Breast epithelium (tissue), 3 donors: ENCODE results near the gene SUMO4.

Experiments
- POLR2A ChIP-seq: fragments of 450-650 bp; IDR thresholded peaks from one replicate; pipeline ENCODE4 v1.6.1; 2016; ENCODE audit warnings: antibody characterized with exemption, mild to moderate bottlenecking, moderate library complexity
- POLR2AphosphoS5 ChIP-seq, 3 donors: sonication (generic); formaldehyde crosslinking; IDR thresholded peaks; one replicate each; pipeline ENCODE4 v1.6.1; 2017; ENCODE audit warnings: antibody characterized with exemption in 3 of 3
- TF ChIP-seq, protein P1 (sequence below), 3 donors: fragments of 450-650 bp; IDR thresholded peaks; one replicate each; pipeline ENCODE4 v1.5.1; 2016 to 2017; ENCODE audit warnings: antibody characterized with exemption in 3 of 3, mild to moderate bottlenecking in 3 of 3, moderate library complexity in 3 of 3

DNA sequence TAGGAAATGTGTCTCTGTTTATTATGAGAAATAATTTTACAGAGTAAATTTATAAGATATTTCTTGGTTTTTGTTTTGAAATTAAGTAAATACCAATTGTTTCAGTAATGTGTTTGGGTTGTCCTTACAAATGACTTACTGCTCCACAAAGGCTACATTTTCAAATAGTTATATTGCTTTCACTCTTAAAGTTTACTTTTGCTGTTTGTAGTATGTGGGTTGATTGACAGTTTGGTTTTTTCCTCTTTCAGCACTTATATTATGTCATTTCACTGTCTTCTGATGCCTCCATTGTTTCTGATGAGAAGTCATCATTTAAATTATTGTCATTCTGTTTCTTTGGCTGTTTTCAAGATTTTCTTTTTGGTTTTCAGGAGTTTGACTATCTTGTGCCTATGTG is 34.9 kb upstream of the SUMO4 start:
- TF ChIP-seq, protein P1, sequence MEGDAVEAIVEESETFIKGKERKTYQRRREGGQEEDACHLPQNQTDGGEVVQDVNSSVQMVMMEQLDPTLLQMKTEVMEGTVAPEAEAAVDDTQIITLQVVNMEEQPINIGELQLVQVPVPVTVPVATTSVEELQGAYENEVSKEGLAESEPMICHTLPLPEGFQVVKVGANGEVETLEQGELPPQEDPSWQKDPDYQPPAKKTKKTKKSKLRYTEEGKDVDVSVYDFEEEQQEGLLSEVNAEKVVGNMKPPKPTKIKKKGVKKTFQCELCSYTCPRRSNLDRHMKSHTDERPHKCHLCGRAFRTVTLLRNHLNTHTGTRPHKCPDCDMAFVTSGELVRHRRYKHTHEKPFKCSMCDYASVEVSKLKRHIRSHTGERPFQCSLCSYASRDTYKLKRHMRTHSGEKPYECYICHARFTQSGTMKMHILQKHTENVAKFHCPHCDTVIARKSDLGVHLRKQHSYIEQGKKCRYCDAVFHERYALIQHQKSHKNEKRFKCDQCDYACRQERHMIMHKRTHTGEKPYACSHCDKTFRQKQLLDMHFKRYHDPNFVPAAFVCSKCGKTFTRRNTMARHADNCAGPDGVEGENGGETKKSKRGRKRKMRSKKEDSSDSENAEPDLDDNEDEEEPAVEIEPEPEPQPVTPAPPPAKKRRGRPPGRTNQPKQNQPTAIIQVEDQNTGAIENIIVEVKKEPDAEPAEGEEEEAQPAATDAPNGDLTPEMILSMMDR (IDR thresholded peaks at IDR 0.05), result no peak
- no peak for TF ChIP-seq POLR2A
- no peak for TF ChIP-seq POLR2AphosphoS5 (IDR thresholded peaks at IDR 0.05)
